H1 (cell line): Measurements from ENCODE around the gene SLC9C1.

Experiments used
- CHD2 ChIP-seq: IDR thresholded peaks from 2 replicates; pipeline ENCODE4 v1.6.1; 2012; ENCODE audit warnings: low read length, improper control_type of control experiment
- EGR1 ChIP-seq: IDR thresholded peaks from 2 replicates; pipeline ENCODE4 v1.6.1; 2011; ENCODE audit warnings: low read depth, low read length, borderline replicate concordance
- EP300 ChIP-seq, 2 experiments: IDR thresholded peaks; 1 replicate in 1 of 2; 2 replicates in 1 of 2; pipeline ENCODE4 v1.6.1; 2011 to 2012; ENCODE audit warnings: low read depth in 2 of 2, low read length in 2 of 2, mild to moderate bottlenecking in 2 of 2, borderline replicate concordance in 1 of 2, inconsistent platforms in 1 of 2, moderate library complexity in 1 of 2
- JUN ChIP-seq: IDR thresholded peaks from 2 replicates; pipeline ENCODE4 v1.6.1; 2011; ENCODE audit warnings: low read depth, mild to moderate bottlenecking, improper control_type of control experiment, low read length
- JUND ChIP-seq: IDR thresholded peaks from 2 replicates; pipeline ENCODE4 v1.6.1; 2011; ENCODE audit warnings: mild to moderate bottlenecking, improper control_type of control experiment, low read length
- POLR2A ChIP-seq, 2 experiments: IDR thresholded peaks; 1 replicate in 1 of 2; 2 replicates in 1 of 2; pipeline ENCODE4 v1.6.1; 2011; ENCODE audit warnings: low read depth in 2 of 2, low read length in 2 of 2, mild to moderate bottlenecking in 2 of 2; ENCODE audit errors: control extremely low read depth in 1 of 2
- RAD21 ChIP-seq, 2 experiments: IDR thresholded peaks in 1 of 2; conservative IDR thresholded peaks in 1 of 2; 2 replicates each; pipeline ENCODE4 v1.6.1; 2011; ENCODE audit warnings: low read depth in 2 of 2, low read length in 2 of 2, improper control_type of control experiment in 1 of 2, inconsistent platforms in 1 of 2, mild to moderate bottlenecking in 1 of 2, moderate library complexity in 1 of 2
- SP2 ChIP-seq: IDR thresholded peaks from 2 replicates; pipeline ENCODE4 v1.6.1; 2012; ENCODE audit warnings: mild to moderate bottlenecking, low read length, inconsistent platforms
- TAF1 ChIP-seq: IDR thresholded peaks from 2 replicates; pipeline ENCODE4 v1.6.1; 2011; ENCODE audit warnings: mild to moderate bottlenecking, low read depth, low read length
- TBP ChIP-seq: IDR thresholded peaks from 2 replicates; pipeline ENCODE4 v1.6.1; 2011; ENCODE audit warnings: low read depth, low read length, improper control_type of control experiment
- YY1 ChIP-seq: IDR thresholded peaks from 2 replicates; pipeline ENCODE4 v1.6.1; 2011; ENCODE audit warnings: low read depth, mild to moderate bottlenecking, low read length
- ZNF274 ChIP-seq: IDR thresholded peaks from 2 replicates; pipeline ENCODE4 v1.7.0; 2012; ENCODE audit warnings: low read length, borderline replicate concordance; ENCODE audit errors: extremely low read depth
- TF ChIP-seq, protein P1 (sequence below), 3 experiments: IDR thresholded peaks; 1 replicate in 2 of 3; 2 replicates in 1 of 3; pipeline versions ENCODE4 v1.5.1 to v1.6.1; 2011; ENCODE audit warnings: low read length in 3 of 3, mild to moderate bottlenecking in 3 of 3, inconsistent platforms in 2 of 3, low read depth in 1 of 3, moderate library complexity in 1 of 3; ENCODE audit not compliant: insufficient read depth in 1 of 3; ENCODE audit errors: control extremely low read depth in 1 of 3
- TF ChIP-seq, protein P2 (sequence below): IDR thresholded peaks from 2 replicates; pipeline ENCODE4 v1.6.1; 2011; ENCODE audit warnings: low read depth, mild to moderate bottlenecking, low read length; ENCODE audit not compliant: insufficient read depth

DNA sequence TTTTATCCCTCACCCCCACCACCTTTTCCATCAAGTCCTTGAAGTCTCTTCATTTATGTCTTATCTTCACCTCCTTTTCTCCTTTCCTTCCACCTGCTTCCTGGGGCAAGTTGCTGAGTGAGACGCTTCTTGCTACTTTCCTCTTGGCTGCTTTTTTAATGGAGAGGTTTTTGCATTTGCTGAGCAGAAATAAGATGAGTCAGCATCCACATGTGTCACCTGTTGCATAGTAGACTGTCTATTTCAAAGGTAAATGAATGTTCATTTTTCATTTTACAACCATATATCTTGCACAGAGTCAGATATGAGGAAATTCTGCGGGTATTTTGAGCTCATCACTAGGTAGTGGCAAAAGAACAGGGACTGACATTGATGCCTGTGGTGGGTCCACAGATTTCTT lies 189.2 kb downstream of the SLC9C1 start:
- TF ChIP-seq, protein P1, sequence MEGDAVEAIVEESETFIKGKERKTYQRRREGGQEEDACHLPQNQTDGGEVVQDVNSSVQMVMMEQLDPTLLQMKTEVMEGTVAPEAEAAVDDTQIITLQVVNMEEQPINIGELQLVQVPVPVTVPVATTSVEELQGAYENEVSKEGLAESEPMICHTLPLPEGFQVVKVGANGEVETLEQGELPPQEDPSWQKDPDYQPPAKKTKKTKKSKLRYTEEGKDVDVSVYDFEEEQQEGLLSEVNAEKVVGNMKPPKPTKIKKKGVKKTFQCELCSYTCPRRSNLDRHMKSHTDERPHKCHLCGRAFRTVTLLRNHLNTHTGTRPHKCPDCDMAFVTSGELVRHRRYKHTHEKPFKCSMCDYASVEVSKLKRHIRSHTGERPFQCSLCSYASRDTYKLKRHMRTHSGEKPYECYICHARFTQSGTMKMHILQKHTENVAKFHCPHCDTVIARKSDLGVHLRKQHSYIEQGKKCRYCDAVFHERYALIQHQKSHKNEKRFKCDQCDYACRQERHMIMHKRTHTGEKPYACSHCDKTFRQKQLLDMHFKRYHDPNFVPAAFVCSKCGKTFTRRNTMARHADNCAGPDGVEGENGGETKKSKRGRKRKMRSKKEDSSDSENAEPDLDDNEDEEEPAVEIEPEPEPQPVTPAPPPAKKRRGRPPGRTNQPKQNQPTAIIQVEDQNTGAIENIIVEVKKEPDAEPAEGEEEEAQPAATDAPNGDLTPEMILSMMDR (IDR thresholded peaks at IDR 0.05; ENCODE audit: control extremely low read depth in 1 of 3, insufficient read depth in 1 of 3, low read depth in 1 of 3, low read length in 3 of 3) = no peak
- TF ChIP-seq, protein P2, sequence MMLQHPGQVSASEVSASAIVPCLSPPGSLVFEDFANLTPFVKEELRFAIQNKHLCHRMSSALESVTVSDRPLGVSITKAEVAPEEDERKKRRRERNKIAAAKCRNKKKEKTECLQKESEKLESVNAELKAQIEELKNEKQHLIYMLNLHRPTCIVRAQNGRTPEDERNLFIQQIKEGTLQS = no peak
- TF ChIP-seq TAF1 (no peak), JUN (no peak), POLR2A (IDR thresholded peaks at IDR 0.05; ENCODE audit: control extremely low read depth in 1 of 2, low read depth in 2 of 2, low read length in 2 of 2) (no peak), RAD21 (IDR thresholded peaks at IDR 0.05 in 1 of 2, conservative IDR thresholded peaks at IDR 0.05 in 1 of 2; ENCODE audit: low read depth in 2 of 2, low read length in 2 of 2) (no peak), SP2 (no peak), ZNF274 (no peak), EP300 (IDR thresholded peaks at IDR 0.05; ENCODE audit: borderline replicate concordance in 1 of 2, low read depth in 2 of 2, low read length in 2 of 2) (no peak), EGR1 (no peak), CHD2 (no peak), JUND (no peak), YY1 (no peak), TBP (no peak)
